H9 (cell line): ENCODE data around the gene GPC6. TPM values are rescaled to one million over a fixed set of nuclear protein-coding genes. Genes with fewer than 3 reads are reported as not detected.

Source experiments
- DNase-seq: peaks from one replicate; pipeline ENCODE4 v3.0.0-alpha.2; 2017
- H2AFZ ChIP-seq: one replicate; pipeline ENCODE4 v1.6.1; 2013; ENCODE audit warnings: mild to moderate bottlenecking, low read length, control low read depth, moderate library complexity
- H2AK5ac ChIP-seq: 2 replicates; pipeline ENCODE4 v1.6.1; 2013; ENCODE audit warnings: low read length, control low read depth, mixed read lengths; ENCODE audit not compliant: insufficient read length
- H2BK120ac ChIP-seq: one replicate; pipeline ENCODE4 v1.6.1; 2013; ENCODE audit warnings: low read depth, mild to moderate bottlenecking, low read length, control low read depth, inconsistent platforms; ENCODE audit not compliant: poor library complexity, severe bottlenecking
- H2BK12ac ChIP-seq: 2 replicates; pipeline ENCODE4 v1.6.1; 2013; ENCODE audit warnings: low read length, control low read depth, mixed read lengths, low read depth; ENCODE audit not compliant: insufficient read length
- H2BK15ac ChIP-seq: 2 replicates; pipeline ENCODE4 v1.6.1; 2013; ENCODE audit warnings: low read depth, low read length, control low read depth
- H2BK20ac ChIP-seq: one replicate; pipeline ENCODE4 v1.6.1; 2013; ENCODE audit warnings: low read depth, mild to moderate bottlenecking, low read length, control low read depth, inconsistent platforms; ENCODE audit not compliant: poor library complexity, severe bottlenecking
- H2BK5ac ChIP-seq: 2 replicates; pipeline ENCODE4 v1.6.1; 2013; ENCODE audit warnings: low read length, control low read depth, mixed read lengths; ENCODE audit not compliant: insufficient read length
- H3K14ac ChIP-seq: 2 replicates; pipeline ENCODE4 v1.6.1; 2013; ENCODE audit warnings: low read length, control low read depth; ENCODE audit not compliant: insufficient read depth
- H3K18ac ChIP-seq: 2 replicates; pipeline ENCODE4 v1.6.1; 2013; ENCODE audit warnings: low read depth, mild to moderate bottlenecking, mixed read lengths, low read length, control low read depth; ENCODE audit not compliant: insufficient read length
- H3K23ac ChIP-seq: 2 replicates; pipeline ENCODE4 v1.6.1; 2013; ENCODE audit warnings: low read length, control low read depth, mixed read lengths, low read depth; ENCODE audit not compliant: insufficient read length
- H3K23me2 ChIP-seq: 2 replicates; pipeline ENCODE4 v1.6.1; 2013; ENCODE audit warnings: low read depth, mild to moderate bottlenecking, mixed read lengths, low read length, control low read depth; ENCODE audit not compliant: insufficient read length, poor library complexity, severe bottlenecking
- H3K27ac ChIP-seq: 2 replicates; pipeline ENCODE4 v1.5.1; 2013; ENCODE audit warnings: low read length, control low read depth, mixed read lengths, low read depth; ENCODE audit not compliant: insufficient read length
- H3K27me3 ChIP-seq: 2 replicates; pipeline ENCODE4 v1.6.1; 2013; ENCODE audit warnings: low read length, control low read depth, inconsistent platforms; ENCODE audit not compliant: insufficient read depth
- H3K4ac ChIP-seq: 2 replicates; pipeline ENCODE4 v1.6.1; 2013; ENCODE audit warnings: low read depth, mild to moderate bottlenecking, control low read depth, inconsistent platforms, low read length, moderate library complexity
- H3K4me1 ChIP-seq: 2 replicates; pipeline ENCODE4 v1.6.1; 2013; ENCODE audit warnings: low read length, control low read depth, inconsistent platforms; ENCODE audit not compliant: insufficient read depth
- H3K4me2 ChIP-seq: 2 replicates; pipeline ENCODE4 v1.6.1; 2013; ENCODE audit warnings: low read length, control low read depth, mixed read lengths; ENCODE audit not compliant: insufficient read length, insufficient read depth
- H3K56ac ChIP-seq: 2 replicates; pipeline ENCODE4 v1.6.1; 2013; ENCODE audit warnings: low read depth, mild to moderate bottlenecking, mixed read lengths, low read length, control low read depth; ENCODE audit not compliant: insufficient read length
- H3K79me1 ChIP-seq: 2 replicates; pipeline ENCODE4 v1.6.1; 2013; ENCODE audit warnings: low read depth, mild to moderate bottlenecking, moderate library complexity, low read length, control low read depth, inconsistent platforms; ENCODE audit not compliant: insufficient read depth, poor library complexity, severe bottlenecking
- H3K79me2 ChIP-seq: 2 replicates; pipeline ENCODE4 v1.6.1; 2013; ENCODE audit warnings: low read length, control low read depth, inconsistent platforms; ENCODE audit not compliant: insufficient read depth
- H3K9ac ChIP-seq: 2 replicates; pipeline ENCODE4 v1.6.1; 2013; ENCODE audit warnings: low read length, control low read depth, mixed read lengths; ENCODE audit not compliant: insufficient read length; ENCODE audit errors: extremely low read depth
- H3K9me3 ChIP-seq: one replicate; pipeline ENCODE4 v1.6.1; 2013; ENCODE audit warnings: low read depth, low read length, inconsistent platforms; ENCODE audit not compliant: control insufficient read depth
- H3T11ph ChIP-seq: one replicate; pipeline ENCODE4 v1.6.1; 2013; ENCODE audit warnings: mild to moderate bottlenecking, low read length, control low read depth, inconsistent platforms
- H4K20me1 ChIP-seq: one replicate; pipeline ENCODE4 v1.6.1; 2013; ENCODE audit not compliant: control insufficient read depth, insufficient read length, insufficient read depth
- H4K5ac ChIP-seq: 2 replicates; pipeline ENCODE4 v1.6.1; 2013; ENCODE audit warnings: low read depth, mild to moderate bottlenecking, mixed read lengths, low read length, control low read depth; ENCODE audit not compliant: insufficient read length
- H4K8ac ChIP-seq: replicated peaks from 2 replicates; pipeline ENCODE4 v1.6.1; 2013; ENCODE audit warnings: low read length, control low read depth, mixed read lengths, low read depth; ENCODE audit not compliant: insufficient read length
- H4K91ac ChIP-seq: 2 replicates; pipeline ENCODE4 v1.6.1; 2013; ENCODE audit warnings: low read depth, mild to moderate bottlenecking, moderate library complexity, mixed read lengths, low read length, control low read depth; ENCODE audit not compliant: insufficient read length
- H3K27ac Mint-ChIP-seq, 3 experiments: 2 replicates in 2 of 3; 3 replicates in 1 of 3; pipeline ENCODE4 v1.8.0; 2020 to 2021; ENCODE audit warnings: mixed read lengths in 3 of 3, mild to moderate bottlenecking in 1 of 3, moderate library complexity in 1 of 3
- H3K27me3 Mint-ChIP-seq: 2 replicates; pipeline ENCODE4 v1.8.0; 2021; ENCODE audit warnings: low read depth, mild to moderate bottlenecking, moderate library complexity, mixed read lengths
- H3K36me3 Mint-ChIP-seq, 3 experiments: 2 replicates in 2 of 3; 3 replicates in 1 of 3; pipeline ENCODE4 v1.8.0; 2020 to 2021; ENCODE audit warnings: low read depth in 3 of 3, mixed read lengths in 3 of 3; ENCODE audit not compliant: insufficient read depth in 1 of 3
- H3K4me1 Mint-ChIP-seq, 2 experiments: 2 replicates each; pipeline ENCODE4 v1.8.0; 2020; ENCODE audit warnings: mixed read lengths in 2 of 2
- H3K4me3 Mint-ChIP-seq, 2 experiments: 2 replicates in 1 of 2; 3 replicates in 1 of 2; pipeline ENCODE4 v1.8.0; 2020 to 2021; ENCODE audit warnings: mild to moderate bottlenecking in 2 of 2, mixed read lengths in 2 of 2, moderate library complexity in 1 of 2
- H3K9me3 Mint-ChIP-seq, 2 experiments: 2 replicates in 1 of 2; 3 replicates in 1 of 2; pipeline ENCODE4 v1.8.0; 2020; ENCODE audit warnings: mild to moderate bottlenecking in 2 of 2, mixed read lengths in 2 of 2, moderate library complexity in 1 of 2
- CTCF ChIP-seq: fragments of 200-600 bp; sonication (generic); conservative IDR thresholded peaks from 3 replicates; pipeline ENCODE4 v1.8.0; 2021; ENCODE audit warnings: antibody characterized with exemption, mild to moderate bottlenecking
- WGBS: extraction: QIAGEN DNeasy Blood & Tissue Kit; methylation state at CpG from one replicate; pipeline ENCODE4 v1.1.7; 2013; ENCODE audit warnings: missing lambda C conversion rate, low lambda C conversion rate, mixed read lengths; ENCODE audit not compliant: insufficient read length; ENCODE audit errors: extremely low coverage; 5-methylcytosine and 5-hydroxymethylcytosine counted together
- total RNA-seq: library from RNA; stranded (reverse); gene quantifications from 2 replicates; pipeline ENCODE4 v1.2.1, GENCODE V29; 2021

The GPC6 gene
- total RNA-seq, 1 experiment from 2014 or later, result 15.6 TPM

- H3K23me2 ChIP-seq, result no peaks in the 10 kb centered on the region
- H3K79me2 ChIP-seq, result no peaks in the 10 kb centered on the region
- DNase-seq, result no peak
- H3K4ac ChIP-seq, result no peak overlapping the region
- H2BK15ac ChIP-seq, result no peak overlapping the region
- Mint-ChIP-seq H3K27me3 (no peaks in the 10 kb centered on the region), H3K36me3 (no peaks in the 10 kb centered on the region), H3K27ac (peak overlapping the region in 1 of 3 experiments; percentile 4; a peak in 1 of 7 replicates), H3K4me3 (no peak overlapping the region), H3K4me1 (peaks cover 3% of the 10 kb centered on the region in 2 experiments), H3K9me3 (no peaks in the 10 kb centered on the region)
- no peak overlapping the region for H2AFZ ChIP-seq
- no peak overlapping the region for H3K14ac ChIP-seq
- no peaks in the 10 kb centered on the region for H3K79me1 ChIP-seq
- H3K18ac ChIP-seq, result no peak overlapping the region
- no peak overlapping the region for H2BK120ac ChIP-seq
- no peak overlapping the region for H3K27ac ChIP-seq
- no peak overlapping the region for H2BK20ac ChIP-seq
- no peak overlapping the region for H3K9ac ChIP-seq
- H3T11ph ChIP-seq, result no peak overlapping the region
- H3K4me2 ChIP-seq, result no peak overlapping the region
- no peak for TF ChIP-seq CTCF
- no peaks in the 10 kb centered on the region for H3K27me3 ChIP-seq
- H4K91ac ChIP-seq, result no peak overlapping the region
- H4K5ac ChIP-seq, result no peak overlapping the region
- no peak overlapping the region for H3K23ac ChIP-seq
- H3K56ac ChIP-seq, result no peak overlapping the region
- H3K9me3 ChIP-seq, result no peaks in the 10 kb centered on the region
- no CpG with 5 or more reads among the region's 4 CpGs for WGBS
- H2BK5ac ChIP-seq, result no peak overlapping the region
- no peaks in the 10 kb centered on the region for H3K4me1 ChIP-seq
- H4K8ac ChIP-seq, result no peak overlapping the region
- H4K20me1 ChIP-seq, result no peaks in the 10 kb centered on the region
- H2BK12ac ChIP-seq, result no peak overlapping the region
- H2AK5ac ChIP-seq, result no peak overlapping the region
Measured at GRCh38 chr13:93635616-93636032, 409.0 kb downstream of the GPC6 start.
